IMR-90 (cell line): Measurements from ENCODE around the gene CDR2. TPM values are rescaled to one million over a fixed set of nuclear protein-coding genes. Genes with fewer than 3 reads are reported as not detected.

Source experiments
- ATAC-seq: fragments of 200-7000 bp; cut with Tn5 transposase; 2 replicates; pipeline ENCODE4 v1.9.1; 2020; ENCODE audit warnings: low read depth, mild to moderate bottlenecking, moderate library complexity
- BruUV-seq: library from RNA; stranded (reverse); fragments of 400-500 nt; replicated peaks from 2 replicates; lab custom pipeline; 2021; lab: Mats Ljungman, UMichigan
- CTCF ChIA-PET: fragments of 300-600 bp; formaldehyde crosslinking; extraction: SDS; loops from one replicate; lab custom pipeline; 2021; ENCODE audit warnings: antibody characterized with exemption; lab: Yijun Ruan, JAX
- POLR2A ChIA-PET: fragments of 300-600 bp; sonication (Branson Sonifier 250); formaldehyde crosslinking; loops from one replicate; lab custom pipeline; 2022; ENCODE audit warnings: antibody characterized with exemption; ENCODE audit not compliant: unreplicated experiment; lab: Charles Lee
- DNase-seq: peaks from one replicate; pipeline ENCODE4 v3.0.0; 2013
- H2AFZ ChIP-seq: replicated peaks from 2 replicates; pipeline ENCODE3; 2013; ENCODE audit warnings: low read length, mild to moderate bottlenecking; ENCODE audit not compliant: poor library complexity
- H2AK5ac ChIP-seq: 2 replicates; pipeline ENCODE4 v1.6.1; 2013; ENCODE audit warnings: low read depth, low read length, inconsistent platforms
- H2AK9ac ChIP-seq: replicated peaks from 2 replicates; pipeline ENCODE3; 2013; ENCODE audit warnings: mild to moderate bottlenecking, low read depth, low read length, moderate library complexity; ENCODE audit not compliant: poor library complexity
- H2BK120ac ChIP-seq: 2 replicates; pipeline ENCODE4 v1.6.1; 2013; ENCODE audit warnings: low read depth, low read length, inconsistent platforms
- H2BK15ac ChIP-seq: 3 replicates; pipeline ENCODE4 v1.6.1; 2013; ENCODE audit warnings: low read depth, low read length, inconsistent platforms
- H2BK20ac ChIP-seq: 2 replicates; pipeline ENCODE4 v1.6.1; 2013; ENCODE audit warnings: low read depth, mild to moderate bottlenecking, inconsistent platforms, low read length, moderate library complexity
- H2BK5ac ChIP-seq: 2 replicates; pipeline ENCODE4 v1.6.1; 2013; ENCODE audit warnings: mild to moderate bottlenecking, low read depth, low read length, inconsistent platforms; ENCODE audit not compliant: poor library complexity, severe bottlenecking
- H3K14ac ChIP-seq: replicated peaks from 2 replicates; pipeline ENCODE4 v1.6.1; 2013; ENCODE audit warnings: low read depth, low read length, inconsistent platforms
- H3K18ac ChIP-seq: 2 replicates; pipeline ENCODE4 v1.6.1; 2013; ENCODE audit warnings: low read depth, low read length, control low read depth
- H3K23ac ChIP-seq: 2 replicates; pipeline ENCODE4 v1.6.1; 2013; ENCODE audit warnings: low read depth, low read length, inconsistent platforms
- H3K27ac ChIP-seq: 2 replicates; pipeline ENCODE4 v1.5.1; 2013; ENCODE audit warnings: mild to moderate bottlenecking, control low read depth, low read length; ENCODE audit not compliant: insufficient read depth
- H3K27me3 ChIP-seq: 2 replicates; pipeline ENCODE4 v1.6.1; 2013; ENCODE audit warnings: low read length; ENCODE audit not compliant: control insufficient read depth, insufficient read depth
- H3K36me3 ChIP-seq: 2 replicates; pipeline ENCODE4 v1.6.1; 2013; ENCODE audit warnings: low read length, mixed read lengths; ENCODE audit not compliant: control insufficient read depth, insufficient read depth
- H3K4ac ChIP-seq: 2 replicates; pipeline ENCODE4 v1.6.1; 2013; ENCODE audit warnings: low read depth, low read length, inconsistent platforms
- H3K4me1 ChIP-seq: 2 replicates; pipeline ENCODE4 v1.6.1; 2013; ENCODE audit warnings: low read length, mixed read lengths; ENCODE audit not compliant: control insufficient read depth, insufficient read depth
- H3K4me2 ChIP-seq: 2 replicates; pipeline ENCODE4 v1.6.1; 2013; ENCODE audit warnings: low read depth, mild to moderate bottlenecking, control low read depth, low read length, moderate library complexity
- H3K4me3 ChIP-seq: 2 replicates; pipeline ENCODE4 v1.5.1; 2013; ENCODE audit warnings: low read depth, mild to moderate bottlenecking, control low read depth, low read length, moderate library complexity; ENCODE audit not compliant: insufficient read depth
- H3K56ac ChIP-seq: 2 replicates; pipeline ENCODE4 v1.6.1; 2013; ENCODE audit warnings: low read length, inconsistent platforms; ENCODE audit not compliant: insufficient read depth; ENCODE audit errors: extremely low read depth
- H3K79me1 ChIP-seq, 2 experiments: 2 replicates each; pipeline ENCODE4 v1.6.1; 2013; ENCODE audit warnings: low read length in 2 of 2, inconsistent platforms in 1 of 2, low read depth in 1 of 2
- H3K9ac ChIP-seq: 2 replicates; pipeline ENCODE4 v1.6.1; 2013; ENCODE audit warnings: low read depth, low read length, control low read depth
- H3K9me1 ChIP-seq: 2 replicates; pipeline ENCODE4 v1.6.1; 2013; ENCODE audit warnings: low read length, inconsistent platforms; ENCODE audit not compliant: insufficient read depth
- H3K9me3 ChIP-seq: 2 replicates; pipeline ENCODE4 v1.6.1; 2013; ENCODE audit warnings: low read length; ENCODE audit not compliant: control insufficient read depth, insufficient read depth
- H4K20me1 ChIP-seq: 2 replicates; pipeline ENCODE4 v1.6.1; 2013; ENCODE audit warnings: low read length, inconsistent platforms; ENCODE audit not compliant: insufficient read depth
- H4K5ac ChIP-seq: 2 replicates; pipeline ENCODE4 v1.6.1; 2013; ENCODE audit warnings: mild to moderate bottlenecking, low read depth, low read length, control low read depth
- H4K8ac ChIP-seq, 2 experiments: 2 replicates each; pipeline ENCODE4 v1.6.1; 2013; ENCODE audit warnings: low read depth in 2 of 2, low read length in 2 of 2, control low read depth in 1 of 2, inconsistent platforms in 1 of 2
- H4K91ac ChIP-seq: 2 replicates; pipeline ENCODE4 v1.6.1; 2013; ENCODE audit warnings: low read depth, low read length, inconsistent platforms; ENCODE audit not compliant: insufficient read depth
- BHLHE40 ChIP-seq: fragments of 150-350 bp; IDR thresholded peaks from 2 replicates; pipeline ENCODE4 v1.6.1; 2016; ENCODE audit warnings: mild to moderate bottlenecking, low read depth, low read length
- CEBPB ChIP-seq: IDR thresholded peaks from 2 replicates; pipeline ENCODE4 v1.6.1; 2012; ENCODE audit warnings: low read depth, low read length, improper control_type of control experiment
- CHD1 ChIP-seq: IDR thresholded peaks from 2 replicates; pipeline ENCODE4 v1.6.1; 2012; ENCODE audit warnings: low read depth, low read length, improper control_type of control experiment
- CTCF ChIP-seq: conservative IDR thresholded peaks from 2 replicates; pipeline ENCODE4 v1.5.1; 2012; ENCODE audit warnings: mild to moderate bottlenecking, low read depth, low read length, improper control_type of control experiment
- ELK1 ChIP-seq: fragments of 150-350 bp; IDR thresholded peaks from 2 replicates; pipeline ENCODE4 v1.6.1; 2016; ENCODE audit warnings: low read depth, mild to moderate bottlenecking, low read length, moderate library complexity, borderline replicate concordance
- FOS ChIP-seq: fragments of 150-350 bp; IDR thresholded peaks from 2 replicates; pipeline ENCODE4 v1.6.1; 2016; ENCODE audit warnings: low read depth, low read length
- MAFK ChIP-seq: IDR thresholded peaks from 2 replicates; pipeline ENCODE4 v1.6.1; 2012; ENCODE audit warnings: low read depth, low read length, improper control_type of control experiment
- MAZ ChIP-seq: IDR thresholded peaks from 2 replicates; pipeline ENCODE4 v1.6.1; 2012; ENCODE audit warnings: low read depth, mild to moderate bottlenecking, low read length, improper control_type of control experiment, moderate library complexity, borderline replicate concordance
- MXI1 ChIP-seq: IDR thresholded peaks from 2 replicates; pipeline ENCODE4 v1.6.1; 2012; ENCODE audit warnings: low read depth, mild to moderate bottlenecking, low read length, moderate library complexity, borderline replicate concordance
- NFE2L2 ChIP-seq: fragments of 150-350 bp; IDR thresholded peaks from 2 replicates; pipeline ENCODE4 v1.6.1; 2016; ENCODE audit warnings: low read depth, mild to moderate bottlenecking, low read length
- POLR2A ChIP-seq: IDR thresholded peaks from 2 replicates; pipeline ENCODE4 v1.6.1; 2012; ENCODE audit warnings: mild to moderate bottlenecking, low read depth, low read length
- RCOR1 ChIP-seq: IDR thresholded peaks from 2 replicates; pipeline ENCODE4 v1.6.1; 2012; ENCODE audit warnings: mild to moderate bottlenecking, low read length, improper control_type of control experiment; ENCODE audit not compliant: insufficient replicate concordance
- RFX5 ChIP-seq: IDR thresholded peaks from 2 replicates; pipeline ENCODE4 v1.8.0; 2012; ENCODE audit warnings: low read depth, mild to moderate bottlenecking, low read length, moderate library complexity
- SMC3 ChIP-seq: fragments of 150-350 bp; IDR thresholded peaks from 2 replicates; pipeline ENCODE4 v1.6.1; 2016; ENCODE audit warnings: low read depth, mild to moderate bottlenecking, antibody characterized with exemption, low read length, moderate library complexity
- USF2 ChIP-seq: fragments of 150-350 bp; IDR thresholded peaks from 2 replicates; pipeline ENCODE4 v1.6.1; 2017; ENCODE audit warnings: mild to moderate bottlenecking, antibody characterized with exemption, low read length, low read depth
- WGBS, 2 experiments: methylation state at CpG; one replicate each; pipeline versions ENCODE4 v1.1.5 to v1.1.7; 2013; ENCODE audit warnings: missing lambda C conversion rate in 2 of 2; ENCODE audit not compliant: insufficient read length in 1 of 2; ENCODE audit errors: extremely low coverage in 2 of 2; 5-methylcytosine and 5-hydroxymethylcytosine counted together
- dilution Hi-C: fragments of 300-500 bp; cut with HindIII; formaldehyde crosslinking; loops from one replicate; pipeline ENCODE4 v1.14.3; 2018; ENCODE audit warnings: low sequenced_read_pairs; ENCODE audit not compliant: unreplicated experiment
- in situ Hi-C: fragments of 300-500 bp; cut with MboI; formaldehyde crosslinking; loops from 3 replicates; pipeline ENCODE4 v1.14.3; 2019; ENCODE audit warnings: low sequenced_read_pairs, inconsistent platforms, mixed read lengths
- intact Hi-C: fragments of 100-400 bp; cut with micrococcal nuclease; formaldehyde crosslinking; loops from 2 replicates; pipeline ENCODE4 v1.10.0; 2022
- polyA plus RNA-seq, 3 experiments: library from polyadenylated mRNA; depleted of rRNA; stranded (reverse); fragments of >200 nt; gene quantifications; 2 replicates each; pipeline ENCODE4 v1.2.3, GENCODE V29; 2012; ENCODE audit warnings: low replicate concordance in 1 of 3
- total RNA-seq: library from RNA; depleted of rRNA; stranded (reverse); fragments of >200 nt; gene quantifications from 2 replicates; pipeline ENCODE4 v1.2.3, GENCODE V29; 2012

CDR2 gene
- total and polyA plus RNA-seq, 2 of the 4 experiments (the other 2 are of a cell fraction): 37.7 to 48.4 TPM

- POLR2A ChIA-PET: no interaction called here
- no peak overlapping the region for H4K5ac ChIP-seq
- H3K56ac ChIP-seq: no peak overlapping the region
- H3K4me2 ChIP-seq: no peak overlapping the region
- no peak overlapping the region for H3K4ac ChIP-seq
- H2BK15ac ChIP-seq: no peak overlapping the region
- in situ Hi-C loops: no loop called here
- H4K91ac ChIP-seq: no peak overlapping the region
- intact Hi-C loops: loop anchor here (5.0 kb wide), 1 partner anchor 764 kb away; no protein-coding TSS in a partner anchor
- 48% methylated on average over 10 of the region's 16 CpGs; no CpG with 5 or more reads in 1 of the 2 experiments for WGBS, 2 experiments
- peaks cover 19% of the 10 kb centered on the region for H4K20me1 ChIP-seq
- H2AFZ ChIP-seq: peak overlapping the region; percentile 9
- no peak overlapping the region for H3K14ac ChIP-seq
- peak overlapping the region; percentile 22 for H2AK9ac ChIP-seq
- no peaks in the 10 kb centered on the region for H3K9me1 ChIP-seq
- dilution Hi-C loops: no loop called here
- no peak overlapping the region for H2BK120ac ChIP-seq
- peaks cover 48% of the 10 kb centered on the region for H3K36me3 ChIP-seq
- H3K9me3 ChIP-seq: no peaks in the 10 kb centered on the region
- H3K23ac ChIP-seq: no peak overlapping the region
- ATAC-seq (peak; percentile 79), DNase-seq (peak; percentile 70)
- H2BK5ac ChIP-seq: no peak overlapping the region
- H3K4me1 ChIP-seq: no peaks in the 10 kb centered on the region
- H2AK5ac ChIP-seq: no peak overlapping the region; the same call in 1 of the 2 replicates
- no TSS peak for BruUV-seq
- H4K8ac ChIP-seq: no peak overlapping the region
- no peak overlapping the region for H3K27ac ChIP-seq
- H3K79me1 ChIP-seq: peaks cover 0 to 17% of the 10 kb centered on the region in 2 experiments; a peak in 2 of 4 replicates
- H3K27me3 ChIP-seq: no peaks in the 10 kb centered on the region
- H2BK20ac ChIP-seq: no peak overlapping the region
- CTCF ChIA-PET: interaction anchor here (0.6 to 1.0 kb wide), 5 partner anchors 9 to 1162 kb away, joined by 3 to 4 read pairs (median 3); no protein-coding TSS in a partner anchor
- no peak overlapping the region for H3K9ac ChIP-seq
- no peak overlapping the region for H3K4me3 ChIP-seq
- no peak overlapping the region for H3K18ac ChIP-seq
- TF ChIP-seq CTCF (peak; percentile 91), BHLHE40 (peak; percentile 14; the same call in 1 of the 2 replicates), MXI1 (peak; percentile 57; the same call in 1 of the 2 replicates), FOS (no peak), MAZ (no peak), CEBPB (peak; percentile 50; the same call in 1 of the 2 replicates), RFX5 (no peak), MAFK (no peak), SMC3 (peak; percentile 85), POLR2A (no peak), NFE2L2 (no peak), USF2 (no peak), ELK1 (no peak), CHD1 (no peak), RCOR1 (no peak)
These were observed 52.9 kb downstream of the CDR2 start for GRCh38 chr16:22321340-22322001.
